ENCODE results near the gene CRABP2.

CRABP2 gene

DNA sequence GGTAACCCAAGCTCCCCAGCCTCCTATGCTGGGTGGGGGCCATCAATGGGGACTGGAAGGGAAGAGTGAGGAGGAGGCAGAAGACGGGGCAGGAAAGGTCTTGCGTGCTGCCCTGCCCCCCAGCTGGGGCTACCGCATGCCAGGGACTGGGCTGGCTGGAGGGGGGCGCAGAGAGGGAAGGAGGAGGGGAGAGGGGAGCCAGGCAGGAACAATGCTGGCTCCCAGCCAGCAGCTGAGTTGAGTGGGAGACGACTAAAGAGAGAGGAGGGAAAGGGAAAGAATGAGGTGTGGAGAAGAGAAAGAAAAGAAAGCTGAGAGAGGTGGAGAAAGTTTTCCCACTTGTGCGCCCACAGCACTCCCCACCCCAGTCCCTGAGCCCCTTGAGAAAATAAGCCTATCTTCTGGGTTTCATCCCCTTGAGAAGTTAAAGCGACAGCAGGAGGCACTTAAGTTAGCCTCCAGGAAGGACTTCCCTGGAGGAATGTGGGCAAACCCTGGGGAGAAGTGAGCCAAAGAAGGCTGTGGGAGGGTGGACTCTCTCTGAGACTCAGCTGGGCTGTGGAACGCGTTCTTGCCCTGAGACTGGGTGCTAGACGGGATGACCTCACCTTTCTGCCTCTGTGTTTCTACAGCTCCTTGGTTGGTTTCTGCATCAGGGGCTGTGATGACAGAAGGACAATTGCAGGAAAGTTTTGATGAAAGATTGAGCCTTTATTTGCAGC, 15.3 kb downstream of the CRABP2 start:
- no peak for DNase-seq

DNA sequence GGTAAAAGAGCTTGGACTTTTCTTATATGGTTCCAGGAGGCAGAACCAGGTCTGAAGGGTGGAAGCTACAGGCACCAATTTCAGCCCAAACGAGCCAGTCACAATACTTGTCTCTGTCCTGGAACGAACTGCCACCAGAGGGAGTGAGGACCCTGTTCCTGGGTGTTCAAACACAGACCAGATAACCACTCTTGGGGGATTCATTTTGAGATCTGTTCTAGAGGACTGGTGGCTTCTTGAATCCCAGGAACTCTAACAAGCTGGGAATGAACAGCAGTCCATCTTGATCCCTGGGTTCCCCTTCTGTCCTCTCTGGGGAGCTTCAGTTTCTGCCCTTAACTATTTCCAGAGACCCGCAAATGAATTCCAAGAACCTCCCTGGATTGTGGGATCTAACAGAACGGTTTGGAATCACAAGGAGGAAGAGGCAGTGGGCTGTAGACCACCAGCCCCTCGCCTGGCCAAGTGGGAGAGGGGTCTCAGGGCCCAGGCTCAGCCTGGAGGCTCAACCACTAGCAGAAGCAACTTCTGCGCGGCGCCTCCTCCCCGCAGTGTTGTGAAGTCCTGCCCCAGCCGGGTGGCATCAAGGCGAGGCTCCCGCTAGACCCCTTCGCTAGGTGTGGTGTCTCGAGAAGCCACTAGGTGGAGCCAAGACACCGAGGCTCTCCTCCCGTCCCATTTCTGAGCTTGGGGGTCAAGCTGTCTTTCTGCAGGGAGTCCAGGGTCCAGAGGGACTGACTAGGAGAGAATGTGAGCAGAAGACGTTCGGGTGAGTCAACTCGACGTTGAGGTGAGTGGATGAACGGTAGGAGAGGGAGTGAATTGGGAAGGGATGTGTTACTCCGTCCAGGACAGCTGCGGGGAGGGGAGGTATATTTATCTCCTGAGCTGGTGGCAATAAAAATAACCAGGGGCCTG, 16.1 kb downstream of the CRABP2 start:
- DNase-seq, result peak; percentile 16 to 65 (median 49)

DNA sequence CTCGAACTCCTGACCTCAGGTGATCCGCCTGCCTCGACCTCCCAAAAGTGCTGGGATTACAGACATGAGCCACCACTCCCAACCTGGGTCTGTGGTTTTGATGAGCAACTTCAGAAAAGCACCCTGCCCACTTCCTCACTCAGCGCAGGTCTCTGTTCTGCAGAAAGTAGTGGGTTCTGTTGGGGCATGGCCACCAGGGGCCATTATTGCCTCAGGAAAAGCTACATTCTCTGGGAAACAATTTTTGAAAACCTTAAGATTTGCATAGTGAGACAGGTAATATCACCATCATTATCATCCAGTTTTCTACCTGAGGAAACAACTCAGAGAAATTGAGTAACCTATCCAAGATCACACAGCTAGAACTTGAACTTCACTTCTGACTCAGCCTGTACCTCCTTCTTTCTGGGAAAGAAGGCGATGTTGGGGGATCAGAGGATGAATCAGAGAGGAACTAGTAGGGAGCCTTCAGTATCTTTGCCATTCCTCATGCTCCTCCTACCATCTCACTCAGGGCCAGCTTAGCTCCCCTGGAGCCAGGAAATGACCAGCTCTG, 21.1 kb downstream of the CRABP2 start:
- no peak for DNase-seq

DNA sequence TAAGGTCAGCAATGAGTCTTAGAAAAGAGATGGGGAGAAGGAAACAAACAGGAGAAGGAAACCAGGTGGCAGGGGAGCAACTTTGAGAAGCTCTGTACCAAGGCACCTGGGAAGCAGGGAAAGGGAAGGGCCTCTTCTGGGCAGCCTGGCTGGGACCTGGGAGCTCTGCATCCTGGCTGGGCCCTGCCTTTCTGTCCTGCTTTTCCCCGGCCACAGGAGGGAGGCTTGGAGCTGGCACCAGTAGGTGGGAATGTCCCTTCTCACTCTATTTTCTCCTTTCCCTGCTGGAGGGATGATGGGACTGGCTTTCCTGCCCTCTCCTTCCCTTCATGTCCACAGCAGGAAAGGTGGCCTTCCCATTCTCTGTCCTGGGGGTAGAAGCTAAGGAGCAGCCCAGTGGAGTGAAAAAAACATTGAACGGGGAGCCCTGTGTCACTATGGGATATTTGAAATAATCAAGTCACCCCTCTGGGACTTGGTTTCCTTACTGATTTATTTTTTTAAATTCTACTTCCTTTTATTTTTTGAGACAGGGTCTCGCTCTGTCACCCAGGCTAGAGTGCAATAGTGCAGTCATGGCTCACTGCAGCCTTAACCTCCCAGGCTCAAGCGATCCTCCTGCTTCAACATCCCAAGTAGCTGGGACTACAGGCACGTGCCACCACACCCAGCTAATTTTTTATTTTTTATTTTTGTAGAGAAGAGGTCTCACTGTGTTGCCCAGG, 23.1 kb downstream of the CRABP2 start:
- no peak for DNase-seq

DNA sequence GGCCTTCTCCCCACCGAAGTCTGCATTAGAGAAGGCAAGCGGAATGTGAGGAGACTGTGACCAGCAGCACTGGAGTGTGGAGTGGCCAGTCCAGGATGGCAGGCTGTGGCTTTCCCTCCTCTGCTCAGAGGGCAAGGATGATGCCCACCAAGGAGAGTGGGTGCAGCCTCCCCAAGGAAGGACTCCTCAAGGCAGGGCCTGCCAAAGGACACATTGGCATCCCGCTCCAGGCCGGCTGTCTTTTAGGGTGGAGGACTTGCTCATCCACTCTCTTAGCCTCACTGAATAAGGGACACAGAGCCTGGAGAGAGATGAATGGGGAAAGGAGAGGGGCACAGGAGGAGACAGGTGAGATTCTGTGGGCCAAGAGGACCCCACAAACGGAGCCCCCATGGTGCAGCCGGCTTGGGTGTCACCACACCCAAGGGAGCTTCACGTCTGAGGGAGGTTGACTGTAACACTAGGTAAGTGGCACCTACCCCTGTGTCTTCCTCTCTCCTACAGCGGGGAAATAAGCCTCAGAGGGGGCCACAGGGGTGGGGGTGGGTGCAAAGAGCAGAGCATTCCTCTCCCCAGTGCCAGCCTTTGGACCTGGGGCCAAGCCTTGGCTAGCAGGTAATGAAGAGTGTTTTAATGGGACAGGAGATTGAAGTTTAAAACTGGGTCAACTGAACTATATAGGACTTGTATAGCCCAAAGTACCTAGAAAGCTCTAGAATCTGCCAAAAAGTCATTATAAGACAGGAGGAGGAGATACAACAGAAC, 24.0 kb downstream of the CRABP2 start:
- no peak for DNase-seq

DNA sequence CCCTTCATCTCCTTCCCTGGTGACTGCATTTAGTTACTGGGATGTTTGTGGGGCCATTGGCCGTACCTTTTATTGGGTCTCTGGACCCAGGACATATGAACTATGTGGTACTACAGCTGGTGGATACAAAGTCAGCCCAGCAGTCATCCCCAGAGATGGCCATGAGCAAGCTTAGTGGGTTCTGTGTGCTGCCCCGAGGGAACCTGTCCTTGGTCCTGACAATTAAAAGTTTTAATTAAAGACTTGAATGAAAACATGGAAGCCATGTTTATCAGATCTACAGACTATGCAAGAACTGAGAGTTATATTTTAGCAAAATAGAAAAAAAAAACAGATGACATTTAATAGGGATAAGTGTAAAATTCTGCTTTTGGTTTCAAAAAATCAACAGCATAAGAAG, 25.3 kb downstream of the CRABP2 start:
- no peak for DNase-seq

DNA sequence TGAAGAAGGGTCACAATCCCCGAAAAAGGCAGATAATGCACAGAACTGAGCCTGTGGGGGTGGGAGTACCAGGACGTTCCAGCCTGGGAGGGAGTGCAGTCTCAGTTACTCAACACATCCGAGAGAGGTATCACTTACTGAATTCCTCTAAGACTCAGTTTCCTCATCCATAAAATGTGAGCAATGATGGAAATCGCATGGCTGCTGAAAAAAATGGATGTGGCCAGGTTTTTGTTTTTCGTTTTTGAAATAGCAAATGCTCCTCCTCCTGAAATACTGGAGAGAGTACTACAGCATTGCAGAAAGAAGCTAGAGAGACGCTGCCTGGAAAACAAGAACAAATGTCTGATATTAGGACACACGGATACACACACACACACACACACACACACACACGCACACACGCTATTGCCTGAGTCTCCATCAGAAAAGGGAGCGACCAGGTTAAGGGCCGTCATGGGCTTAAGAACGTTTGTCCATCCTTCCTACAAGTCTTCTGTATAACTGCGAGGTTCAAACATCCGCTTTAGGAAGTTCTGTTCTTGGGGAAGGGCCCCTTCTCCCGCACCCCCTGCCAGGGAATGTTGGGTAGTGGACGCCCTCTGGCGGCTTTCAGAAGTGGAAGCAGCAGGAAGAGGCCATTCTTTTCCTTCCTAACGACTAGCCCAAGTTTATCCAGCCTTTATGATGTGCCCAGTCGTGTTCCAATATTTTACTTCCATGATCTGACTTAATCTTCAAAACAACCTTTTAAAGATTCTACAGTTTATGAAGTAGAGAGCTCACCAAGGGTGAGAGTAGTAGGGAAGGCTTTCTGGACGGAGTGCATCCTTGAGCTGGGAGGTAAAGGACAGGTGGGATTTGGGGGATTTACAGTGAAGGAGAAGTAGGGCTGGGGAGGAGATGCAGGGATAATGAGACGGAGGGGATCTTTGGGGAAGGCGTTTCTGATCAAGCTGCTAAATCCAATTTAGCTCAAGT, 27.5 kb downstream of the CRABP2 start:
- DNase-seq, result peak in 1 of 4 experiments; percentile 14

DNA sequence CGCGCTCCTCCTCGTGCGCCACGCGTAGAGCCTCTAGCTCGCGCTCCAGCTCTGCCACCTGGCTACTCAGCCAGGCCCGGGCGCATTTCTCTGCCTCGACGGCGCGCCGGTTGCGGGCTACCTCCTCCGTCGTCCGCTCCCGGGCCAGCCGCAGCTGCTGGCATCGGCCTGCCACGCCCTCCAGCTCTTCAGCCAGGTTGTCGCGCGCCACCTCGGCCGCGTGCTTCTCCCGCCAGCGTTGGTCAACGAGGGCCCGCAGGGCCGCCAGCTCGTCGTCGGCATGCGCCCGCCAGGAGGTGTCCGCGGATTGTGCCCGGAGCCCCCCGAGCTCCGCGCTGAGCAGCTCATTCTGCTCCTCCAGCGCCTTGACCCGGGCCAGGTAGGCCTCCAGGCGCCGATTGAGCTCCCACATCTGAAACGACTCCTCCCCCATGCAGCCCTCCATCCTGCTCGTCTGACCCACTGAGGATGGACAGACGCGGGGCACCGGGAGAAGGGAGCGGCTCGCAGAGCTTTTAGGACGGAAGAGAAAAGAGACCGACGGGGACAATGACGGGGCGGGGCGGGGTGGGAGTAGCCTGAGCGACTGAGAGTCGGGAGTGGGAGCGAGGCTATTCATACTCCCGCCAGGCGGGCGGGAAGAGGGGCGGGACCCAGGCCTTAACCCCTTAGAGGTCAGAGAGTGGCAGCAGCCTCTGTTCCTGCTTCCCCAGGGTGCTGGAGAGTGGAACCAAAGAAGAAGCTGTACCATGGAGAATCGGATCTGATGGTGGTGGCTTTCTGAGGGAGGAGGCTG, 28.4 kb downstream of the CRABP2 start, which contains the start of gene NES:
NES (minus strand) TSS at position 588 of the 796 bp plus-strand sequence; CDS start at position 445, 143 bp downstream.
- DNase-seq, result no peak

DNA sequence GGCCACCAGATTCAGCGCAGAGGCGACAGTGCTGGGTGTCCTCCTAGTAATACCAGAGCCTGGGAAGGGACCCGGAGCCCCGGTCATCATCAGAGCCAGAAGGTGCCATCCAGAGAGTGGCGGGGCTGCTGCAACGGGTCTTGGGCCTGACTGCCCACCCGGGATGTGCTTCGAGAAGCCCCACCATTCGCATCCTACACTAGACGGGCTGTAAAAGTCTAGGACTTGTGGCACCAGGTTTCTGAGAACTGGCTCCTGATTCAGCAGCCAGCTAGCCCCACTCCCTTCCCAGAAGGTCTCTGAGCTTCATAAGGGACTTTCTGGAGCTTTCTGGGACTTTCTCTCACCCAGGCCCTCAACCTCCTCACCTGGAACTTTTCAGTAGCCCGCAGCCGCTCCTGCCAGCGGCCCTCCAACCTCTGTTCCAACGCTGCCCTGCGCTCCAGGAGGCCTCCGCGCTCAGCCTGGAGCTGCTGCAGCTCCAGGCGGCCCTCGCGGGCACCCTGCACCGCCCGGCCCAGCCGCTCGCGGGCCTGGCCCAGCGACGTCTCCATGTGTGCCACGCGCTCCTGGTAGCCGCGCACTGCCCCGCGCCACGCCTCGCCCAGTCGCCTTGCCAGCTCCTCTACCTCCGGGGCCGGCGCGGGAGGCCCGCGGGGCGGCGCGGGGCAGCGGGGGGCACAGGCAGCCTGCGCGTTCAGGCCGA, 29.1 kb downstream of the CRABP2 start:
- DNase-seq, result no peak

DNA sequence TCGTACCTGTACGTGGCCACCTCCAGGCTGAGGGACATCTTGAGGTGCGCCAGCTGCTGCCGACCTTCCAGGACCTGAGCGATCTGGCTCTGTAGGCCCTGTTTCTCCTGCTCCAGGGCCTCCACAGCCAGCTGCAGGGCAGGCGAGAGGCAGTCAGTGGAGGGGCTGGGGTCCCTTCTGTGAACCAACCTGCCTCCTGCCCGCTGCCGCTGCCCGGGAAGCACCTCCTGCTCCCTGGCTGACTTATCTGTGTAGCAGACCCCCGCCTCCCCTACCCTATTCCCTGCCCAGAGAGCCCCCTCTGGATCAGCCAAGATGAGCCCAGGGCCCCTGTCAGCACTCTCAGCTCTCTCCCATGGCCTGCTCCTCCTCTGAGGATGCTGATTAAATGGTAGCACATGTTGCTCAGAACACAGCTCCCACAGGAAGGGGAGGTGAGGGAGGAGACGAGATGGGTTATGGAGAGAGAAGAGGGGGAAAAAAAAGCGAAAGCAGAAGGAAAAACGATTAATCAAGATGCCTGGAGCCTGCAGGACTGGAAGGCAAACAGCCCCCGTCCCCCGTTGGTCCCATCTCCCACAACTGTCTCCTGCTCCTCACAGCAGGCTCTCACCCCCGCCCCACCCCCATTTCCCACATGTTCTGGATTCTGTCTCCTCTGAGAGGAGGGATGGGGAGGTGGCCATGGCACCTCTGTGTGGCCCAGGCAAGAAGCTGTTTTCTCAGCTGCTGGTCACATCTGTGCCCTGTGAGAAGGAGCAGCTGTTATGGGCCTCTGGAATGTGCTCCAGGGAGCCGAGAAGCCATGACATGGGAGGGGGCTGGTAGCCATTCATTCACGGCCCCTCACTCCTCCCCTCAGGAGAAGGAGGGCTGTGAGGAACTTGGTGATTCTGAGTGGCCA, 29.9 kb downstream of the CRABP2 start:
- no peak for DNase-seq

DNA sequence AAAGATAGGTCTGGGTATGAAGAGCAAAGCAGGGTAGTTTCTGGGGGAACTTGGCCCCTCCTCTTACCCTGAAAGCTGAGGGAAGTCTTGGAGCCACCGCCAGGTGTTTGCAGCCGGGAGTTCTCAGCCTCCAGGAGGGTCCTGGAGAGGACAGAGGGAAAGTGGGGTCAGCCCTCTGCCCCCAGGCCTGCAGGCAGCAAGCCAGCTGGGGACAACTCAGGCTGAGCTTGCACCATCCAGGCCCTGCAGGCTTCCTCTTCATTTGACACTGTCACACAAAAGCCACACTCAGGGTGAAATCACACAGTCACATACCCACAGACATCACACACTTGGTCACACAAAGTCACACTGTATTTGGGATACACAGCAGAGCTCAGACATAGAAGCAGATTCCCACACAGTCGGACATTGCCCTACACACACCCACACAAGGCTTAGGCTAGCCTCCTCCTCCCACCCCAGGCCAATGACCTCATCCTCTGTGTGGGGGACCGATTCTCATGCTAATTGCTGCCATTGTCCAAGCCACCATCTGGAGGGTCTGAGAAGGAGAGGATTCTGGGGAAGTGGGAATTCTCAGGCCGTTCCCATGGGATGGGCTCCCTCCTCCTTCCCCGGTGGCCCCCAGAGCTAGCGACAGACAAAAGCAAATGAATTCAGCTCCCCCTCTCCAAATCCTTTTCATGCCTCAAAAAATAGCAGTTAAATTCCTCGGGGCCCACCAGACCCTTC, 31.8 kb downstream of the CRABP2 start:
- no peak for DNase-seq

DNA sequence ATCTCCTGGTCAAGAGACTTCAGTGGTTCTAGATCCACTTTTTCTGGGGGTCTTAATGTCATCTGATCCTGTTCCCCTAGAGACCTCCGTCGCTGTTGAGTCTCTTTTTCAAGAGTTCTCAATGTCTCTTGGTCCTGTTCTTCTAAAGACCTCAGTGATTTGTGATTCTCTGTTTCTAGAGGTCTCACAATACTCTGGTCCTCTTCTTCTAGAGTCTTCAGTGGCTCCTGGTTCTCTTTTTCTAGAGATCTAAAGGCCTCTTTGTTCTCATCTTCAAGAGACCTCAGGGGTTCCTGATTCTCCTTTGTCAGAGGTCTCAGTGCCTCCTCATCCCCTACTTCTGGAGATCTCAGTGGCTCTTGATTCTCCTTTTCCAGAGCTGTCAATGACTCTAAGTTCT, 33.6 kb downstream of the CRABP2 start:
- DNase-seq, result no peak

DNA sequence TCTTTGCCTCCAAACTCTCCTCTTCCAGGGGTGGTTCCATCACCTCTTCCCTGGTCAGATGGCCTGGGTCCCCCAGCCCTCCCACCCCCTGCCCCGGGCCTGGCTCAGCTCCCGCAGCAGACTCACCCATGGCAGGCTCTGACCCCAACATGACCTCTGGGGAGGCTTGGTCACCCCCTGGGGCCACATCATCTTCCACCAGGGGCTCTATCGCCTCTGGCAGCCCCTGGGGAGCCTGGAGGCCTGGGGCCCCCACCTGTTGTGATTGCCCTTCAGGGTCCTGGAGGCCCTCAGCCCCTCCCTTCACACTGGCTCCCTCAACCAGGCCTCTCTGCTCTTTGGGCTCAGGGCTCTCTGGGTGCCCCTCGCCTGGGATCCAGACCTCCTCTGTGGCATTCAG, 34.6 kb downstream of the CRABP2 start:
- DNase-seq, result no peak

DNA sequence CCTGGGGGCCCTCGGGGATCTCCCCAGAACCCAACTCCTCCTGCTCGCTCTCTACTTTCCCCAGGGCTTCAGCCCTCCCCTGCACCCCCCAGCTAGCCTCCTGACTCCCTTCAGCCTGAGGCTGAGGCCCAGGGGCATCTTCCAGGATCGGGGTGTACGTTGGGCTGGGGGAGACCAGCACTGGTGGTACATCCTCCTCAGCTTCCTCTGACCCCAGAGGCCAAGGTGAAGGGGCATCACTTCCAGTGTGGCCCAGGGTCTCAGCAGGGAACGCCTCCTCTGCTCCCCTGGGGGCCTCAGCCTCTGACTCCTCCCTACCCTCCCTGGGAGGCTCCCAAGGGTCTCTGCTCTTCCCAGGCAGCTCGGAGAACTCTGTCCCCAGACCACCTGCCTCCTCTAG, 35.0 kb downstream of the CRABP2 start:
- no peak for DNase-seq

DNA sequence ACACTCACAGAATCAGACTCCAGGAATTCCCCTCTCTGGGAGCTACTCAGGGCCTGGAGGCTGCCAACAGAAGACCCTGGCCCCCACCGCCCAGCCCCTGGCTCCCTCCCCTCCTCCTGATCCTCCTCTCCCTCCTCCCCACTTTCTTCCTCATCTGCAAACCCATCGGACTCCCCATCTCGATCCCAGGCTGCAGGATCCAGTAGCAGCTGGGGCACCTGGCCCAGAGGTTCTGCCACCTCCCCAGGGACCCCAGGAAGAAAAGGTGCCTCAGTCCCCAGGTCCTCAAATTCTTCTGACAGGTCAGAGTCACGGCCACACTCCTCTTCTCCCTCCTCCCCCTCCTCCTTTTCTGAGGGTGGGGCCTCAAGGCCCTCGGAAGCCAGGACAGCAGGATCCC, 35.6 kb downstream of the CRABP2 start:
- no peak for DNase-seq

DNA sequence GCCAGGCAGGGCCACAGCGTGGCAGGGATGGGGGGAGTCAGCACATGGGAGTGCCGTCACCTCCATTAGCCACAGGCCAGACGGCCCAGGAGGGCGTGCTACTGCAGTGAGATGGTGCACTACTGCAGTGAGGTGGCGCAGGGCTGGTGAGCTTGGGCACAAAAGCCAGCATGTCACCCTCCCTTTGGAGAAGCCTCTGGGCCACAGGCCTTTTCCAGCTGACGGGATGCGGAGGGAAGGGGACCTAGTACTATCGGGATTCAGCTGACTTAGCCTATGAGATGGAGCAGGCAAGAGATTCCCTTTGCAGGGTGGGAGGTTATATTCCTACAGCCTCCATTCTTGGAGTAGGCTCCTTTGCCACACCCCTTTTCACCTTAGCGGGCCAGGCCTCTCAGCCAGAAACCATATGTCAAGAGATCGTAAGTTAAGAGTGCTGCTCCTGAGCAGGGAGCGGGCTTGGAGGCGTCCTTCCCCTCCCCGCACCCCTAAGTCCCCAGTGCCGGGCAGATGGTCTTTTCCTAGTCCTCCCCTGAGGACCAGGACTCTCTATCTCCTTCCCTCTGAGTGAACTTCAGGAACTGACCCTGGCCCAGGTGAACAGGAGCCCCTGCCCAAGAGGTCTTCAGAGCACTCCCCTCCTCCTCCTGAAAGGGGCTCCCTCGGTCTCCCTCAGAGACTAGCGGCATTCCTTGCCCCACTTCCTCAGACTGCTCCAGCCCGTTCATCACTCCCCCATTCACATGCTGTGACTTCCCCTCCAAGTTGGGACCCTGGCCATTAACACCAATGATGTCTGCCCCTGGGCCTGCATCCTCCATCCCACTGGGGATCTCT, 36.4 kb downstream of the CRABP2 start:
- DNase-seq, result no peak
